Liver (tissue), 3 donors: ENCODE measurements around the gene ST6GAL1.

Experiments
- ATF3 ChIP-seq: IDR thresholded peaks from 2 replicates; pipeline ENCODE4 v1.6.1; 2016; ENCODE audit warnings: antibody characterized with exemption
- CTCF ChIP-seq: fragments of 150-350 bp; IDR thresholded peaks from 2 replicates; pipeline ENCODE4 v1.5.1; 2017; ENCODE audit warnings: improper control_type of control experiment, low read depth, low read length; ENCODE audit not compliant: missing input control
- HNF4A ChIP-seq, 2 donors: conservative IDR thresholded peaks; 2 replicates each; pipeline ENCODE4 v1.6.1; 2016; ENCODE audit warnings: antibody characterized with exemption in 2 of 2, mild to moderate bottlenecking in 2 of 2
- RAD21 ChIP-seq, 2 donors: IDR thresholded peaks; 2 replicates each; pipeline ENCODE4 v1.6.1; 2016; ENCODE audit warnings: antibody characterized with exemption in 2 of 2, mild to moderate bottlenecking in 2 of 2
- REST ChIP-seq: IDR thresholded peaks from 2 replicates; pipeline ENCODE4 v1.6.1; 2016; ENCODE audit warnings: antibody characterized with exemption, mild to moderate bottlenecking
- YY1 ChIP-seq: IDR thresholded peaks from 2 replicates; pipeline ENCODE4 v1.6.1; 2016; ENCODE audit warnings: antibody characterized with exemption, mild to moderate bottlenecking
- donor health status: healthy.
- donor health status: healthy.

GRCh38 chr3:187085933-187086332 is 155.6 kb downstream of the ST6GAL1 start:
- TF ChIP-seq ATF3, result no peak
- no peak for TF ChIP-seq CTCF
- TF ChIP-seq YY1, result no peak
- no peak for TF ChIP-seq RAD21 (IDR thresholded peaks at IDR 0.05)
- TF ChIP-seq HNF4A (conservative IDR thresholded peaks at IDR 0.05), result no peak
- no peak for TF ChIP-seq REST
